Activated CD4-positive, alpha-beta memory T cell treated with anti-CD3 and anti-CD28 coated beads for 36 hours (primary cell): ENCODE measurements around the gene RAB29. TPM values are rescaled to one million over a fixed set of nuclear protein-coding genes. Genes with fewer than 3 reads are reported as not detected.

Source experiments
- CTCF ChIA-PET: fragments of 350-600 bp; sonication (Branson Sonifier 250); formaldehyde crosslinking; loops from one replicate; lab custom pipeline; 2021; ENCODE audit warnings: antibody characterized with exemption, inconsistent platforms; lab: Charles Lee
- POLR2A ChIA-PET: fragments of 350-600 bp; sonication (Branson Sonifier 250); formaldehyde crosslinking; loops from one replicate; lab custom pipeline; 2021; ENCODE audit warnings: antibody characterized with exemption; lab: Charles Lee
- DNase-seq: peaks from one replicate; pipeline ENCODE4 v3.0.0-alpha.2; 2020
- H3K27ac Mint-ChIP-seq: one replicate; pipeline ENCODE4 v1.8.0; 2021; ENCODE audit warnings: mixed read lengths
- H3K27me3 Mint-ChIP-seq: one replicate; pipeline ENCODE4 v1.8.0; 2021; ENCODE audit warnings: mixed read lengths
- H3K36me3 Mint-ChIP-seq: one replicate; pipeline ENCODE4 v1.8.0; 2021; ENCODE audit warnings: mixed read lengths
- H3K4me1 Mint-ChIP-seq: one replicate; pipeline ENCODE4 v1.8.0; 2021; ENCODE audit warnings: low read depth, mixed read lengths
- H3K4me3 Mint-ChIP-seq: one replicate; pipeline ENCODE4 v1.8.0; 2021; ENCODE audit warnings: mild to moderate bottlenecking, mixed read lengths
- H3K9me3 Mint-ChIP-seq: one replicate; pipeline ENCODE4 v1.8.0; 2021; ENCODE audit warnings: mixed read lengths
- intact Hi-C: fragments of 100-400 bp; cut with micrococcal nuclease; formaldehyde crosslinking; loops from one replicate; pipeline ENCODE4 v1.15.1; 2023
- total RNA-seq, 2 experiments: library from RNA; stranded (reverse); gene quantifications; one replicate each; pipeline ENCODE4 v1.2.3, GENCODE V29; 2021

Gene RAB29
- total RNA-seq, 2 experiments from 2014 or later = 31.5 to 31.6 TPM

DNA sequence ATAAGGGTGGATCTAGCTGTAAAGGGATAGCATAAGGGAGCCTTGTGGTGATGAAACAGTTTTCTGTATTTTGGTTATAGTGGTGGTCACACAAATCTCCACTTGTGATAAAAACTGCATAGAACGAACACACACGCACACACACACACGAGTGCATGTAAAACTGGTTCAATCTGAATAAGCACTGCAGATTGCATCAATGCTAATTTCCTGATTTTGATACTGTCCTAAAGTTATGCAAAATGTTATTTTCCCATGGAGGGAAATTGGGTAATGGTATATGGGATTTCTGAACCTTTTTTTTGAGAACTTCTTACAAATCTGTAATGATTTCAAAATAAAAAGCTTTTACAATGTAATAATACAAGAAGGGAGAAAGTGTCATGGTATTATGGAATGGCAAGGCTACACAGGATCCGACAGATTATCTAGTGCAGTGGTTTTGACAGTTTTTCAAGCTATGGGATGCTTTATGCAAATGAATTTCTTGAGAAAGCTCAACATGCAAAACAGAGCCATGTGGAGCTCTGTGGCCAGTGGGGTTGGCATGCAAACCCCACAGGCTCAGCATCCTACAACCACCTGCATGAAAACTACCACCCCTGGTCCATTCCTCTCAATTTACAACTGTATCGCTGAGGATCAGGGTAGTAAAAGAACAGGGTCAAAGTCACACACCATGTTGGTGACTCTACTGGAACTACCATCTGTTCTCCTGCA is 18.9 kb upstream of the RAB29 start:
- Mint-ChIP-seq H3K9me3 (no peaks in the 10 kb centered on the region), H3K4me1 (peaks cover 2% of the 10 kb centered on the region), H3K27me3 (no peaks in the 10 kb centered on the region), H3K4me3 (no peak overlapping the region), H3K27ac (no peak overlapping the region), H3K36me3 (peaks cover 24% of the 10 kb centered on the region)
- no peak for DNase-seq
- POLR2A ChIA-PET = no interaction called here
- intact Hi-C loops = no loop called here
- CTCF ChIA-PET = interaction anchor here (1.8 to 13.1 kb wide), 3 partner anchors 114 to 184 kb away, joined by 6 to 230 read pairs (median 34); no protein-coding TSS in a partner anchor

DNA sequence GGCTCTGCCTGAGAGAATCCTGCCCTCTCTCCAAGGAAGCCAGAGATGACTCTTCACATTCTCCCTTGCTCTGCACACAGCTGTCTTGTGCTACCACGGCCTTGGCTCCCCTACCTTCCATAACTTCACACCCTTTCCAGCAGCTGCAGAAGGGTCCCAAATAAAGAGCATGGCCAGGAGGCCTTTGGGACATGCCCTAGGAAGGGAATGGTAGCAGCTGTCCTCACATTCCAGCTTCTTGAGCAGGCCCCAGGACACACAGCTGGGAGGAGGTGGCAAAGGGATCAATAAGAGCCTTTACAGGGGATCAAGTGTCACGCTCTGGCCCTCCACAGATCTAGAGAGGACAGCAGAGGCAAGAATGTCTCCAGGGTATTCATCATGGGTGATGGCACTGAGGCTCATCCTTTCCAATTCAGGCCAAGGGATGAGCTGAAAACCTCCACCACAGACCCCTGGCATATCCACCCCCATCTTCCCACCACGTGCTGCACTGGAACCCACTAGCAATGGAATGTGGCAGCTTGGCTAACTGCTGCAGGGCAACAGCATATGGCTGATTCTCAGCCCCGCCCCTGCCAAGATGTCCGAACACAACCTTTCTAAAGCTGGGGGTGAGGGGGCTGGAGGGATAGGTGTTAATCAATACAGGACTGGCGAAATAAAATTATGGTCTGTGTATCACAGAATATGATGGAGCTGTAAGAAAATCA is 17.8 kb upstream of the RAB29 start:
- POLR2A ChIA-PET = no interaction called here

DNA sequence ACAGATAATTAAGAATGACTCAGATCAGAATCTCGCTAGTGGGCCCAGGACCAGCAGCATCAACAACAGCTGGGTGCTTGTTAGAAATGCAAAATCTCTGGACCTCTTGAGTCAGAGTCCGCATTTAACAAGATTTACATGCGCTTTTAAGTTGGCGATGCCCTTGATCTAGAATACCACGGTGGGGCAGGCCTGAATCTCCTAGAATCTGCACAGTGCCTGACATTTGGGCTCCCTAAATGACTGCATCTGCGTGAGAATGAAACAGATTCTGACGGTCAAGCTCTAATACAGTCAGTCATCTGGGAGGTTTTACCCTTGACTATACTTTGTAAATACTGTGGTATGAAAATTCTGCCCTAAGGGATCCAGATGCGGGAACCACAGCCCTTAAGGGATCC is 17.2 kb upstream of the RAB29 start:
- no peak overlapping the region for H3K27ac Mint-ChIP-seq
- H3K27me3 Mint-ChIP-seq = no peaks in the 10 kb centered on the region
- H3K9me3 Mint-ChIP-seq = no peaks in the 10 kb centered on the region
- POLR2A ChIA-PET = interaction anchor here (1.7 kb wide), 1 partner anchor 185 kb away, joined by 9 read pairs; no protein-coding TSS in a partner anchor
- intact Hi-C loops = no loop called here
- no peak overlapping the region for H3K4me3 Mint-ChIP-seq
- H3K4me1 Mint-ChIP-seq = peaks cover 2% of the 10 kb centered on the region
- CTCF ChIA-PET = interaction anchor here (0.7 to 13.1 kb wide), 25 partner anchors 10 to 313 kb away, joined by 3 to 230 read pairs (median 4); partner anchors contain the start of gene PM20D1
- peaks cover 22% of the 10 kb centered on the region for H3K36me3 Mint-ChIP-seq
- no peak for DNase-seq

More for the DNA sequence above, 17.8 kb upstream of the RAB29 start:
- H3K36me3 Mint-ChIP-seq = peaks cover 22% of the 10 kb centered on the region
- H3K9me3 Mint-ChIP-seq = no peaks in the 10 kb centered on the region
- no peak overlapping the region for H3K4me3 Mint-ChIP-seq
- H3K4me1 Mint-ChIP-seq = peaks cover 2% of the 10 kb centered on the region
- no peak for DNase-seq
- intact Hi-C loops = no loop called here
- CTCF ChIA-PET = interaction anchor here (1.1 to 13.1 kb wide), 8 partner anchors 11 to 313 kb away, joined by 3 to 230 read pairs (median 11); no protein-coding TSS in a partner anchor
- H3K27me3 Mint-ChIP-seq = no peaks in the 10 kb centered on the region
- no peak overlapping the region for H3K27ac Mint-ChIP-seq

DNA sequence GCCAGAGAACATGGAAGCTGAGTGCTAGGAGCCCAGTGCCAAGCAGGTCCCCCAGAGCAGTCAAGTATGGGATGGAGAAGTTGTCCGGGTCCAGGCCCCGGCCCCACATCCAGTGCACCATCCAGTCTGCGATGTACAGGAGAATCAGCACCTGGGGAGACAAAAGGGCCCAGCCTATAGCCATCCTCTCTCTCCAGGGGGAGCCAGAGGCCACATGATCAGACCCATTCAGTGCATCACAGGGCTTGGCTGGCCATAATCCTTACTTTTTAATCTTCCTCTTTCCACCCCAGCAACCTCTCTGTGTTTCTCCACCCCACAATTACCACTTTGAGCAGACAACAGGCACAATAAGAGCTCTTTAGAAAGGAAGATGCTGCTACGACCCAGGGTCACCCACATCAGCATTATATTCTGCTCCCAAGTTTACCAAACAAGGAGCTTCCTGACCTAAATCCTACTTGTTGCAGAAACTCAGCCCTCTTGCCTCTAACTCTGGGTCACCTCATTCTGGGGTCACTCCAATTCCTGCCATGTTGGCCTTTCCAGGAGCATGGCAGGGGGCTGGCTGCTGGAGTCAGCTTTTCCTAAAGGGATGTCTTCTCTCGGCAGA is 16.4 kb upstream of the RAB29 start:
- no peak overlapping the region for H3K27ac Mint-ChIP-seq
- DNase-seq = peak; percentile 73
- no peaks in the 10 kb centered on the region for H3K27me3 Mint-ChIP-seq
- intact Hi-C loops = loop anchor here (1.0 kb wide), 3 partner anchors 117 to 315 kb away; no protein-coding TSS in a partner anchor
- POLR2A ChIA-PET = interaction anchor here (1.7 kb wide), 1 partner anchor 185 kb away, joined by 9 read pairs; no protein-coding TSS in a partner anchor
- H3K4me1 Mint-ChIP-seq = peaks cover 2% of the 10 kb centered on the region
- CTCF ChIA-PET = interaction anchor here (0.6 to 13.1 kb wide), 29 partner anchors 9 to 314 kb away, joined by 3 to 230 read pairs (median 4); partner anchors contain the start of gene PM20D1
- H3K4me3 Mint-ChIP-seq = no peak overlapping the region
- no peaks in the 10 kb centered on the region for H3K9me3 Mint-ChIP-seq
- H3K36me3 Mint-ChIP-seq = peaks cover 21% of the 10 kb centered on the region

DNA sequence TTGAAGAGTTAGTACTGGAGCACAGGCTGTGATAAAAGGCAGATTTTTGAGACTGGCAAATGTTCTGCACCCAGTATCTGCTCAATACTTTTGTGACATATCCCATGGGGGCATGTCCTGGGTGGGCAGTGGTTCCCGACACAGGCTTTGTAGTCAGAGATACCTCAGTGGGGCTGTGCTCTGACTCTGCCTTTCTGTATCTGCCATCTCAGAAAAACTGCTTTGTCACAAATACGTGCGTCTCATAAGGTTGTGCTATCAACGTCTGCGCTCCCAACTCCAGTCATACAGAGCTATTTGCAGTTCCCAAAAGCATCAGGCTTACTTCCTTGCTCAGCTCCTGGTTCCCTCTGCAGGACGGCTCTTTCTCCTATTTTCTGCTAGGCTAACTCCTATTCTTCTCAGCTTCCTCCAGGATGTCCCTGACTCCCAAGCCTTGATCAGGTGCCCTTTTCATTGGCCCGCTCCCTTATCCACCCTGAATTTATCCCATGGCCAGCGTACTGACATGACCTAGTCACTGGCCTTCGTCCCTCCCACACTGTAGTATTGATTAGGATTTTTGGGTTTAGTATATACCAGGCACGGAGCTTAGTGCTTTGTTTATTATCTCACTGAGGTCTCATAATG is 12.1 kb upstream of the RAB29 start:
- ChIA-PET POLR2A (no interaction called here), CTCF (interaction anchor here (1.0 to 13.1 kb wide), 3 partner anchors 120 to 191 kb away, joined by 4 to 230 read pairs (median 5); no protein-coding TSS in a partner anchor)
- H3K9me3 Mint-ChIP-seq = no peaks in the 10 kb centered on the region
- H3K4me1 Mint-ChIP-seq = peaks cover 7% of the 10 kb centered on the region
- intact Hi-C loops = no loop called here
- DNase-seq = no peak
- H3K27ac Mint-ChIP-seq = no peak overlapping the region
- H3K36me3 Mint-ChIP-seq = peaks cover 9% of the 10 kb centered on the region
- H3K27me3 Mint-ChIP-seq = no peaks in the 10 kb centered on the region
- no peak overlapping the region for H3K4me3 Mint-ChIP-seq

DNA sequence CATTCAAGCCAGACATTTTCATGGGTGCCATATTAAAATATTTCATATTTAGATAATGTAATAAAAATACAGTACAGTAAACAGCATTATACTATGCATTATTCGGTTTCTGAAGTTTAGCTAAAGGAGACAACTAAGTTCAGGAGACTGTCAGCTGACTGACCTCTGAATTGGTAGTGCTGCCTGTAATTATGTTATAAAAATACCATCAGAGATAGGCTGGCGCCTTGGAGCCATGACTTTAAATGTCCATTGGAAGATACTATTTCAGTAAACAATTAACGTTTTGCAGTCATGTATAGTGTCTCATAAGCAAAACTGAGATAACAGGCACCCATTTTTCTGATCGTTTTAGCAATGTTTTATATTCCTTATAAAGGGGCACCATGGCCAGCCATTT is 11.3 kb upstream of the RAB29 start:
- H3K27me3 Mint-ChIP-seq = no peaks in the 10 kb centered on the region
- POLR2A ChIA-PET = no interaction called here
- CTCF ChIA-PET = interaction anchor here (1.2 to 13.1 kb wide), 3 partner anchors 75 to 192 kb away, joined by 5 to 230 read pairs (median 5); no protein-coding TSS in a partner anchor

DNA sequence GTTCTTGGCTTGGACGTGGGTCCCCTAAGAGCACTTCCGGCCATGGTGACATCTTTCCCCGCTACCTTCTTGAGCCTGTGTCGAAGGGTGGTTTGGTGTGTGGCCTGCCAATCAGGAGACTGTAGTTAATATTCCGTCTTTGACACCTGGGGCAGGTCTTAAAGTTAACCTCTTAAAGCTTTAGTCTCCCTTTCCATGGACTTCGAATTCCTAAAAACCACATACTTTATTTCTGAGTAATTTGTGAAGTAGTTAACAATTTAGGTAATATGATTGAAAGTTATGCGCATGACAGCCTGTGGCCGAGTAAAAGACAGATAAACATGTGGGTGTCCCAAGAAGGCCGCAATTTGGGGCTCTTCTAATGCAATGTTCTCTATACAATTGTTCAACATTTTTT is 10.2 kb upstream of the RAB29 start:
- Mint-ChIP-seq H3K27me3 (no peaks in the 10 kb centered on the region), H3K36me3 (peaks cover 2% of the 10 kb centered on the region), H3K27ac (no peak overlapping the region), H3K4me3 (no peak overlapping the region), H3K9me3 (no peaks in the 10 kb centered on the region), H3K4me1 (peaks cover 9% of the 10 kb centered on the region)
- intact Hi-C loops = no loop called here
- POLR2A ChIA-PET = no interaction called here
- DNase-seq = no peak
- CTCF ChIA-PET = interaction anchor here (1.6 to 13.1 kb wide), 2 partner anchors 74 to 193 kb away, joined by 5 to 230 read pairs; no protein-coding TSS in a partner anchor

More for the DNA sequence above, 11.3 kb upstream of the RAB29 start:
- Mint-ChIP-seq H3K4me1 (peaks cover 7% of the 10 kb centered on the region), H3K36me3 (peaks cover 8% of the 10 kb centered on the region), H3K27ac (no peak overlapping the region), H3K4me3 (no peak overlapping the region), H3K9me3 (no peaks in the 10 kb centered on the region)
- DNase-seq = no peak
- intact Hi-C loops = no loop called here

DNA sequence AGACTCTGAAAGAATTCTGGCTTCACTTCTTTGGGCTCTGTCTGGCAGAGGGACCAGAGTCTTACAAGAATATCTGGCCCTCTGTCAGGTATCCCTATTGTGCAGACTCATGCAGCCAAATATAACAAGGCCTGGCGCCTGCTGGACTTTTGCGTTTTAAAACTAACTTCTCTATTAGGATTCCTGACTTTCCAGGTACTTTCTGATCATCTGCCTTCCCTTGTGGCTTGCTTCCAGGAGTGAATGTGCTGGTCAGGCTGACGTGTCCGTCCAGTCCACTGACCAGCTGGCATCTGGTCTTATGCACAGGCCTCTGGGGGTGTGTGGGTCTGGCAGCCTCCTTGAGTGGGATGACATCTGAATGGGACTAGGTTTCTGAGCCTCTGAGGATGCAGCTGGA is 8.6 kb upstream of the RAB29 start:
- no peaks in the 10 kb centered on the region for H3K36me3 Mint-ChIP-seq
- peaks cover 9% of the 10 kb centered on the region for H3K4me1 Mint-ChIP-seq
- CTCF ChIA-PET = no interaction called here
- intact Hi-C loops = no loop called here
- no peaks in the 10 kb centered on the region for H3K27me3 Mint-ChIP-seq
- no peaks in the 10 kb centered on the region for H3K9me3 Mint-ChIP-seq
- H3K27ac Mint-ChIP-seq = no peak overlapping the region
- POLR2A ChIA-PET = no interaction called here
- H3K4me3 Mint-ChIP-seq = no peak overlapping the region
- no peak for DNase-seq

DNA sequence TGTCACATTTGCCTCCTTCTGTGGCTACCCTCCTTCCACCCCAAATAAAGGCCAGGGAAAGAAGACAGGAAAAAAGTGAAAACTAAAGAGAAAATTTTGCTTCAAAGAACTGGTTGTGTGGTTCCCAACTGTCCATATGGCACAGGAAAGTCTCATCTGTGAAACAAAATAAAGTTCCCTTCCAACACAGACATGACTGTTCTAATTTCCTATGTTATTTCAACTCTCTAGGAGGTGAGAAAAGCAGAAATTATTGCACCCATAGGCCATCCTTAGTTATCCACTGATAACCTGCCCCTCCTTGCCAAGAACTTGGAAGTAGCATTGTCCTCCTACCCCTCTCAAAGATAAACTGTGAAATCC is 8.1 kb upstream of the RAB29 start:
- ChIA-PET CTCF (interaction anchor here (2.0 kb wide), 1 partner anchor 124 kb away, joined by 8 read pairs; no protein-coding TSS in a partner anchor), POLR2A (no interaction called here)
- DNase-seq = no peak
- Mint-ChIP-seq H3K4me3 (no peak overlapping the region), H3K27me3 (no peaks in the 10 kb centered on the region), H3K9me3 (no peaks in the 10 kb centered on the region), H3K4me1 (peaks cover 9% of the 10 kb centered on the region), H3K27ac (no peak overlapping the region), H3K36me3 (no peaks in the 10 kb centered on the region)
- intact Hi-C loops = no loop called here

DNA sequence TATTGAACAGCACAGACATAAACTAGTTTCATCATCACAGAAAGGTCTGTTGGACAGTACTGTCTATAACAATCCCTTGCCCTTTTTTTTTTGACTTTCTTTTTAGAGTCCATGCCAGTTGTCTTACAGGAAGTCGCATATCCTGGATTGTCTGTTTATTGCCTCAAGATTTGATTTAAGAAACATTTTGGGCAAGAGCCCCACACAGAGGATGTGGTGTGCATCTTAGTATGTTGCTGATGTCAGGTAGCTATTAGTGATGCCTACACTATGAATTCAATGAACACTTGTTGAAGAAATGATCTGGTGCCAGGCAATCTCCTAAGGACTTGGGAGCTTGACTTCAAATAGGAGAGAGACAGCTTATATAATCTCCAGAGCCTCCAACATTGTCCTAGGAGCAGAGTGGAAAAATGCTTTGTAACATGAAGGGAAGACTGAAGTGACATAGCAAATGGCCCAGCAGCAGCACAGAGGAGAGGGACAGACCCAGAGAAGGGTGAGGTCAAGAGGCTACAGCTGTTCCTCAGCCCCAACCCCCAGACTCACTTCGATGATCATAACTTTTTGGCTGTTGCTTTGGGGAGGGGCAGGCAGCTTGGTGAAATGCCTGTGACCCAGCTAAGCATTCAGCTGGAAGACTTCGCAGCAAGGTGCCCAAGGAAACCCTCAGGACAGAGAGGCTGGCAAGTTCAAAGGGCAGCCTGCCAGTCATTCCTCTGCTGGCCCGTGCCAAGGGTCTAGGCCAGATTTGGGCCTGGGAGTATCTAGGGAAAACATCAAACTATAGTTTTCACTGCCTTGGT is 7.5 kb upstream of the RAB29 start:
- Mint-ChIP-seq H3K36me3 (no peaks in the 10 kb centered on the region), H3K9me3 (no peaks in the 10 kb centered on the region), H3K27me3 (no peaks in the 10 kb centered on the region), H3K4me3 (no peak overlapping the region), H3K27ac (no peak overlapping the region), H3K4me1 (peaks cover 9% of the 10 kb centered on the region)
- intact Hi-C loops = loop anchor here (1.0 kb wide), 1 partner anchor 72 kb away; no protein-coding TSS in a partner anchor
- no peak for DNase-seq
- POLR2A ChIA-PET = interaction anchor here (1.2 kb wide), 1 partner anchor 22 kb away, joined by 4 read pairs; no protein-coding TSS in a partner anchor
- CTCF ChIA-PET = interaction anchor here (0.9 to 2.0 kb wide), 6 partner anchors 9 to 195 kb away, joined by 3 to 10 read pairs (median 4); no protein-coding TSS in a partner anchor
